K562 treated with DMSO at 1 percent for 48 hours (cell line): ENCODE measurements around the gene NUDT14. TPM values are rescaled to one million over a fixed set of nuclear protein-coding genes. Genes with fewer than 3 reads are reported as not detected.

ENCODE experiments used
- total RNA-seq: library from RNA; unstranded; fragments of 300-600 nt; gene quantifications from 2 replicates; pipeline ENCODE4 v1.2.3, GENCODE V29; 2022; ENCODE audit warnings: low replicate concordance; ENCODE audit errors: extremely low read depth

NUDT14 gene
- not detected in 2 replicates for total RNA-seq

GRCh38 chr14:105180592-105181548 is at the start of gene NUDT14:
NUDT14 (minus strand) TSS chr14:105181312; CDS start chr14:105181209, 103 bp downstream.

DNA sequence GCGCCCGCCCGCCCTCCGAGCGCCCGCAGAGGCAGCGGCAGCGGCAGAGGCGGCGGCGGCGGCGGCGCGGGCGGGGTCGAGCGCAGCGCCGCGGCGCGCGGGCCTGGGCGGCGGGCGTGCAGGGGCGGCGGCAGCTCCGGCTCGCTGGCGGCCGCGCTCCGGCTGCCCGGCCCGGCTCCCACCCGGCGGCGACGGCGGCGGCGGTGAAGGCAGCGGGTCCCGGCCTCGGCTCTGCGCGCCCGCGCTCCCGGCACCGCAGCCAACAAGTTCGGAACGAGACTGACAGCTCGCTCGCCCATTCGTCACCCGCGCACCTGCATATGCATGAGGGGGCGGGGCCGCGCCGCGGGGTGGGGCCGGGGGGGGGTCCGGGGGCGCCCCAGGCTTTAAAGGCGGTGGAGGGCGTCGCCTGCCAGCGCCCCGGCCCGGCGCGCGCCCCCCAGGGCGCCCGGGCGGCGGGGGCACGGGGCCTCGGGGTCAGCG is 12.6 kb downstream of the NUDT14 start, which contains the start of gene JAG2:
JAG2 (minus strand) TSS at position 281 of the 483 bp plus-strand sequence. CDS start 356 bp downstream, outside the sequence.

Other genes with a start within 250 kb of the NUDT14 start
- not detected in 2 replicates for gene AHNAK2, start 202.9 kb downstream of the NUDT14 start, total RNA-seq
- gene CLBA1, start 195.5 kb downstream of the NUDT14 start, total RNA-seq = not detected in 2 replicates
- gene CDCA4, start 160.2 kb downstream of the NUDT14 start, total RNA-seq = not detected in 2 replicates
- gene GPR132, start 115.9 kb downstream of the NUDT14 start, total RNA-seq = not detected in 2 replicates
- gene JAG2, start 12.5 kb downstream of the NUDT14 start, total RNA-seq = not detected in 2 replicates
- gene BTBD6, start 67.2 kb upstream of the NUDT14 start, total RNA-seq = not detected in 2 replicates
- gene BRF1, start 119.7 kb upstream of the NUDT14 start, total RNA-seq = not detected in 2 replicates
- not detected in 2 replicates for gene PACS2, start 133.4 kb upstream of the NUDT14 start, total RNA-seq
- not detected in 2 replicates for gene TEX22, start 217.2 kb upstream of the NUDT14 start, total RNA-seq
- not detected in 2 replicates for gene MTA1, start 238.5 kb upstream of the NUDT14 start, total RNA-seq